CD8-positive, alpha-beta memory T cell (primary cell): ENCODE results near the gene SMPX. TPM values are rescaled to one million over a fixed set of nuclear protein-coding genes. Genes with fewer than 3 reads are reported as not detected.

Experiments used
- CTCF ChIA-PET: fragments of 350-600 bp; sonication (Branson Sonifier 250); formaldehyde crosslinking; loops from one replicate; lab custom pipeline; 2021; ENCODE audit warnings: antibody characterized with exemption; lab: Charles Lee
- POLR2A ChIA-PET: fragments of 350-600 bp; sonication (Branson Sonifier 250); formaldehyde crosslinking; loops from one replicate; lab custom pipeline; 2021; ENCODE audit warnings: antibody characterized with exemption; lab: Charles Lee
- DNase-seq, 5 donors: peaks; one replicate each; pipeline versions ENCODE4 v3.0.0 to v3.0.0-alpha.2; 2020 to 2022; ENCODE audit warnings: mixed read lengths in 1 of 5
- H3K27ac ChIP-seq: one replicate; pipeline ENCODE4 v1.7.0; 2013; ENCODE audit warnings: low read depth, mild to moderate bottlenecking, low read length, moderate library complexity
- H3K27me3 ChIP-seq: 2 replicates; pipeline ENCODE4 v1.7.0; 2013; ENCODE audit warnings: low read length, mild to moderate bottlenecking; ENCODE audit not compliant: insufficient read depth, poor library complexity, severe bottlenecking
- H3K36me3 ChIP-seq: 2 replicates; pipeline ENCODE4 v1.7.0; 2013; ENCODE audit warnings: mild to moderate bottlenecking, low read length, moderate library complexity; ENCODE audit not compliant: insufficient read depth
- H3K4me1 ChIP-seq: 2 replicates; pipeline ENCODE4 v1.7.0; 2013; ENCODE audit warnings: mild to moderate bottlenecking, low read length, moderate library complexity; ENCODE audit not compliant: insufficient read depth
- H3K4me3 ChIP-seq: 2 replicates; pipeline ENCODE4 v1.7.0; 2013; ENCODE audit warnings: mild to moderate bottlenecking, low read length
- H3K9me3 ChIP-seq: 2 replicates; pipeline ENCODE4 v1.7.0; 2013; ENCODE audit warnings: mild to moderate bottlenecking, low read length
- H3K27ac Mint-ChIP-seq, 8 donors: one replicate each; pipeline ENCODE4 v1.8.0; 2020 to 2021; ENCODE audit warnings: mixed read lengths in 8 of 8, mild to moderate bottlenecking in 6 of 8, inconsistent platforms in 3 of 8, moderate library complexity in 3 of 8
- H3K27me3 Mint-ChIP-seq, 2 donors: one replicate each; pipeline ENCODE4 v1.8.0; 2020 to 2021; ENCODE audit warnings: mixed read lengths in 2 of 2, mild to moderate bottlenecking in 1 of 2, moderate library complexity in 1 of 2
- H3K36me3 Mint-ChIP-seq, 3 donors: one replicate each; pipeline ENCODE4 v1.8.0; 2020 to 2021; ENCODE audit warnings: mixed read lengths in 3 of 3, inconsistent platforms in 1 of 3, mild to moderate bottlenecking in 1 of 3
- H3K4me1 Mint-ChIP-seq, 3 donors: one replicate each; pipeline ENCODE4 v1.8.0; 2020 to 2021; ENCODE audit warnings: mixed read lengths in 3 of 3, inconsistent platforms in 1 of 3, mild to moderate bottlenecking in 1 of 3
- H3K4me3 Mint-ChIP-seq, 7 donors: one replicate each; pipeline ENCODE4 v1.8.0; 2020 to 2021; ENCODE audit warnings: mixed read lengths in 7 of 7, mild to moderate bottlenecking in 6 of 7, moderate library complexity in 4 of 7, inconsistent platforms in 2 of 7
- H3K9me3 Mint-ChIP-seq, 5 donors: one replicate each; pipeline ENCODE4 v1.8.0; 2020 to 2022; ENCODE audit warnings: mixed read lengths in 5 of 5, mild to moderate bottlenecking in 3 of 5, moderate library complexity in 2 of 5, inconsistent platforms in 1 of 5
- polyA plus RNA-seq: library from polyadenylated mRNA; unstranded; fragments of 300-500 nt; fragmentation: Illumina TruSeq; gene quantifications from one replicate; pipeline ENCODE4 v1.2.3, GENCODE V29; 2021
- total RNA-seq, 2 experiments: library from RNA; stranded (reverse); gene quantifications; one replicate each; pipeline ENCODE4 v1.2.3, GENCODE V29; 2021

The SMPX gene
- total and polyA plus RNA-seq, 3 experiments from 2014 or later, result not detected

GRCh38 chrX:21741869-21742701 is 15.8 kb downstream of the SMPX start:
- Mint-ChIP-seq H3K27ac (no peak overlapping the region), H3K27me3 (peaks cover 6 to 10% of the 10 kb centered on the region in 2 donors), H3K36me3 (no peaks in the 10 kb centered on the region), H3K4me3 (no peak overlapping the region), H3K9me3 (no peaks in the 10 kb centered on the region), H3K4me1 (no peaks in the 10 kb centered on the region)
- no peak overlapping the region for H3K4me3 ChIP-seq
- ChIA-PET POLR2A (no interaction called here), CTCF (no interaction called here)
- H3K36me3 ChIP-seq, result no peaks in the 10 kb centered on the region
- H3K4me1 ChIP-seq, result no peaks in the 10 kb centered on the region
- H3K9me3 ChIP-seq, result no peaks in the 10 kb centered on the region
- H3K27ac ChIP-seq, result no peak overlapping the region
- H3K27me3 ChIP-seq, result no peaks in the 10 kb centered on the region
- DNase-seq, result no peak

- no peaks in the 10 kb centered on the region for H3K4me1 Mint-ChIP-seq
- Histone ChIP-seq H3K9me3 (no peaks in the 10 kb centered on the region), H3K27ac (no peak overlapping the region), H3K4me3 (no peak overlapping the region), H3K36me3 (no peaks in the 10 kb centered on the region), H3K27me3 (no peaks in the 10 kb centered on the region), H3K4me1 (no peaks in the 10 kb centered on the region)
- H3K36me3 Mint-ChIP-seq, result no peaks in the 10 kb centered on the region
- ChIA-PET CTCF (no interaction called here), POLR2A (no interaction called here)
- H3K4me3 Mint-ChIP-seq, result no peak overlapping the region
- H3K27ac Mint-ChIP-seq, result no peak overlapping the region
- DNase-seq, result no peak
- H3K27me3 Mint-ChIP-seq, result peaks cover 6 to 10% of the 10 kb centered on the region in 2 donors
- H3K9me3 Mint-ChIP-seq, result no peaks in the 10 kb centered on the region
Observed at GRCh38 chrX:21741364-21741763, 16.6 kb downstream of the SMPX start.

GRCh38 chrX:21740329-21741274 is 17.3 kb downstream of the SMPX start:
- H3K4me3 ChIP-seq, result no peak overlapping the region
- CTCF ChIA-PET, result no interaction called here
- Mint-ChIP-seq H3K9me3 (no peaks in the 10 kb centered on the region), H3K27ac (no peak overlapping the region), H3K4me1 (no peaks in the 10 kb centered on the region), H3K27me3 (peaks cover 8 to 12% of the 10 kb centered on the region in 2 donors), H3K4me3 (no peak overlapping the region), H3K36me3 (no peaks in the 10 kb centered on the region)
- no peaks in the 10 kb centered on the region for H3K4me1 ChIP-seq
- no peak overlapping the region for H3K27ac ChIP-seq
- no peaks in the 10 kb centered on the region for H3K9me3 ChIP-seq
- POLR2A ChIA-PET, result no interaction called here
- DNase-seq, result no peak
- no peaks in the 10 kb centered on the region for H3K27me3 ChIP-seq
- H3K36me3 ChIP-seq, result no peaks in the 10 kb centered on the region

GRCh38 chrX:21738950-21739287 is 19.0 kb downstream of the SMPX start:
- Mint-ChIP-seq H3K27ac (no peak overlapping the region), H3K36me3 (no peaks in the 10 kb centered on the region), H3K9me3 (no peaks in the 10 kb centered on the region), H3K4me1 (no peaks in the 10 kb centered on the region), H3K4me3 (no peak overlapping the region), H3K27me3 (peaks cover 10 to 20% of the 10 kb centered on the region in 2 donors)
- ChIA-PET POLR2A (no interaction called here), CTCF (no interaction called here)
- DNase-seq, result no peak
- H3K27ac ChIP-seq, result no peak overlapping the region
- H3K9me3 ChIP-seq, result no peaks in the 10 kb centered on the region
- H3K36me3 ChIP-seq, result no peaks in the 10 kb centered on the region
- H3K4me3 ChIP-seq, result no peak overlapping the region
- H3K27me3 ChIP-seq, result no peaks in the 10 kb centered on the region
- no peaks in the 10 kb centered on the region for H3K4me1 ChIP-seq

- no peak for DNase-seq
- ChIA-PET CTCF (no interaction called here), POLR2A (no interaction called here)
- no peak overlapping the region for H3K4me3 Mint-ChIP-seq
- Histone ChIP-seq H3K36me3 (no peaks in the 10 kb centered on the region), H3K27me3 (no peaks in the 10 kb centered on the region), H3K4me3 (no peak overlapping the region), H3K27ac (no peak overlapping the region), H3K4me1 (no peaks in the 10 kb centered on the region), H3K9me3 (no peaks in the 10 kb centered on the region)
- no peaks in the 10 kb centered on the region for H3K4me1 Mint-ChIP-seq
- H3K36me3 Mint-ChIP-seq, result no peaks in the 10 kb centered on the region
- H3K27me3 Mint-ChIP-seq, result peaks cover 13 to 25% of the 10 kb centered on the region in 2 donors
- no peaks in the 10 kb centered on the region for H3K9me3 Mint-ChIP-seq
- no peak overlapping the region for H3K27ac Mint-ChIP-seq
Observed at GRCh38 chrX:21738210-21738949, 19.5 kb downstream of the SMPX start.

- Histone ChIP-seq H3K27me3 (no peaks in the 10 kb centered on the region), H3K9me3 (no peaks in the 10 kb centered on the region), H3K4me1 (no peaks in the 10 kb centered on the region), H3K36me3 (no peaks in the 10 kb centered on the region), H3K27ac (no peak overlapping the region), H3K4me3 (no peak overlapping the region)
- POLR2A ChIA-PET, result no interaction called here
- no peaks in the 10 kb centered on the region for H3K36me3 Mint-ChIP-seq
- CTCF ChIA-PET, result no interaction called here
- no peak overlapping the region for H3K4me3 Mint-ChIP-seq
- no peaks in the 10 kb centered on the region for H3K9me3 Mint-ChIP-seq
- no peaks in the 10 kb centered on the region for H3K4me1 Mint-ChIP-seq
- no peak for DNase-seq
- H3K27me3 Mint-ChIP-seq, result peaks cover 17 to 23% of the 10 kb centered on the region in 2 donors
- no peak overlapping the region for H3K27ac Mint-ChIP-seq
Observed at GRCh38 chrX:21735768-21736127, 22.2 kb downstream of the SMPX start.

GRCh38 chrX:21735038-21735767 is 22.7 kb downstream of the SMPX start:
- no peaks in the 10 kb centered on the region for H3K9me3 Mint-ChIP-seq
- Histone ChIP-seq H3K27me3 (no peaks in the 10 kb centered on the region), H3K9me3 (no peaks in the 10 kb centered on the region), H3K36me3 (no peaks in the 10 kb centered on the region), H3K4me3 (no peak overlapping the region), H3K4me1 (no peaks in the 10 kb centered on the region), H3K27ac (no peak overlapping the region)
- DNase-seq, result no peak
- peaks cover 17 to 23% of the 10 kb centered on the region in 2 donors for H3K27me3 Mint-ChIP-seq
- no peak overlapping the region for H3K27ac Mint-ChIP-seq
- no peaks in the 10 kb centered on the region for H3K4me1 Mint-ChIP-seq
- no peak overlapping the region for H3K4me3 Mint-ChIP-seq
- POLR2A ChIA-PET, result no interaction called here
- H3K36me3 Mint-ChIP-seq, result no peaks in the 10 kb centered on the region
- CTCF ChIA-PET, result no interaction called here
